ENCODE data around the gene ABCG5.

DNA sequence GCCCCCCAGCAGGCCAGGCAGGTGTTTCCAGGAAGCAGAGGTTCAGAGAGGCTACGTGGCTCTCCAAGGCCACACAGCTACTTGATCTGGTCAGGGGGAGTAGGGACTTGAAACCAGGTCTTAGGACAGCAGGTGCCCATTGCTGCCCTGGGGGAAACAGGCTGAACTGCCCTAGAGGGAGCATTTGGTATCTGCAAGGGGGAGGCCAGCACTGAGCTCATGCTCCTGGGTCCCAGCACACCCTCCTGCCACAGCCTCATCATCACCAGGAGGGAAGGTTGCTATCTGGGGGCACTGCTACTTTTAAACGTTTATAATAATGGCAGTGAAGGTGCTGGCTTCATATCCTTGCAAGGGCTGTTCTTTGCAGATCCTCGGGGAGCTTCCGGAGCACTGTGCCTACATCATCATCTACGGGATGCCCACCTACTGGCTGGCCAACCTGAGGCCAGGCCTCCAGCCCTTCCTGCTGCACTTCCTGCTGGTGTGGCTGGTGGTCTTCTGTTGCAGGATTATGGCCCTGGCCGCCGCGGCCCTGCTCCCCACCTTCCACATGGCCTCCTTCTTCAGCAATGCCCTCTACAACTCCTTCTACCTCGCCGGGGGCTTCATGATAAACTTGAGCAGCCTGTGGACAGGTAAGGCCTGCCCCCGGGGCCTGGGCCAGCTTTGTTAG lies 36.3 kb upstream of the ABCG5 start:
- TF ChIP-seq ZNF146 (tag by site-specific recombination; IDR thresholded peaks at IDR 0.05) (no peak), ZNF830 (tag by site-specific recombination; IDR thresholded peaks at IDR 0.05; ENCODE audit: low read depth) (no peak), ZNF366 (tag by site-specific recombination; conservative IDR thresholded peaks at IDR 0.05) (no peak), HOXC10 (CRISPR knock-in tag; IDR thresholded peaks at IDR 0.05) (no peak), ZNF549 (tag by site-specific recombination; IDR thresholded peaks at IDR 0.05) (no peak), REPIN1 (tag by site-specific recombination; IDR thresholded peaks at IDR 0.05; ENCODE audit: low read depth) (no peak)
- TF ChIP-seq, protein P1, sequence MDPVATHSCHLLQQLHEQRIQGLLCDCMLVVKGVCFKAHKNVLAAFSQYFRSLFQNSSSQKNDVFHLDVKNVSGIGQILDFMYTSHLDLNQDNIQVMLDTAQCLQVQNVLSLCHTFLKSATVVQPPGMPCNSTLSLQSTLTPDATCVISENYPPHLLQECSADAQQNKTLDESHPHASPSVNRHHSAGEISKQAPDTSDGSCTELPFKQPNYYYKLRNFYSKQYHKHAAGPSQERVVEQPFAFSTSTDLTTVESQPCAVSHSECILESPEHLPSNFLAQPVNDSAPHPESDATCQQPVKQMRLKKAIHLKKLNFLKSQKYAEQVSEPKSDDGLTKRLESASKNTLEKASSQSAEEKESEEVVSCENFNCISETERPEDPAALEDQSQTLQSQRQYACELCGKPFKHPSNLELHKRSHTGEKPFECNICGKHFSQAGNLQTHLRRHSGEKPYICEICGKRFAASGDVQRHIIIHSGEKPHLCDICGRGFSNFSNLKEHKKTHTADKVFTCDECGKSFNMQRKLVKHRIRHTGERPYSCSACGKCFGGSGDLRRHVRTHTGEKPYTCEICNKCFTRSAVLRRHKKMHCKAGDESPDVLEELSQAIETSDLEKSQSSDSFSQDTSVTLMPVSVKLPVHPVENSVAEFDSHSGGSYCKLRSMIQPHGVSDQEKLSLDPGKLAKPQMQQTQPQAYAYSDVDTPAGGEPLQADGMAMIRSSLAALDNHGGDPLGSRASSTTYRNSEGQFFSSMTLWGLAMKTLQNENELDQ (tag by site-specific recombination; IDR thresholded peaks at IDR 0.05; ENCODE audit: low read depth) = no peak
- TF ChIP-seq, protein P2, sequence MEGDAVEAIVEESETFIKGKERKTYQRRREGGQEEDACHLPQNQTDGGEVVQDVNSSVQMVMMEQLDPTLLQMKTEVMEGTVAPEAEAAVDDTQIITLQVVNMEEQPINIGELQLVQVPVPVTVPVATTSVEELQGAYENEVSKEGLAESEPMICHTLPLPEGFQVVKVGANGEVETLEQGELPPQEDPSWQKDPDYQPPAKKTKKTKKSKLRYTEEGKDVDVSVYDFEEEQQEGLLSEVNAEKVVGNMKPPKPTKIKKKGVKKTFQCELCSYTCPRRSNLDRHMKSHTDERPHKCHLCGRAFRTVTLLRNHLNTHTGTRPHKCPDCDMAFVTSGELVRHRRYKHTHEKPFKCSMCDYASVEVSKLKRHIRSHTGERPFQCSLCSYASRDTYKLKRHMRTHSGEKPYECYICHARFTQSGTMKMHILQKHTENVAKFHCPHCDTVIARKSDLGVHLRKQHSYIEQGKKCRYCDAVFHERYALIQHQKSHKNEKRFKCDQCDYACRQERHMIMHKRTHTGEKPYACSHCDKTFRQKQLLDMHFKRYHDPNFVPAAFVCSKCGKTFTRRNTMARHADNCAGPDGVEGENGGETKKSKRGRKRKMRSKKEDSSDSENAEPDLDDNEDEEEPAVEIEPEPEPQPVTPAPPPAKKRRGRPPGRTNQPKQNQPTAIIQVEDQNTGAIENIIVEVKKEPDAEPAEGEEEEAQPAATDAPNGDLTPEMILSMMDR (tag by site-specific recombination; IDR thresholded peaks at IDR 0.05) = no peak
- TF ChIP-seq, protein P3, sequence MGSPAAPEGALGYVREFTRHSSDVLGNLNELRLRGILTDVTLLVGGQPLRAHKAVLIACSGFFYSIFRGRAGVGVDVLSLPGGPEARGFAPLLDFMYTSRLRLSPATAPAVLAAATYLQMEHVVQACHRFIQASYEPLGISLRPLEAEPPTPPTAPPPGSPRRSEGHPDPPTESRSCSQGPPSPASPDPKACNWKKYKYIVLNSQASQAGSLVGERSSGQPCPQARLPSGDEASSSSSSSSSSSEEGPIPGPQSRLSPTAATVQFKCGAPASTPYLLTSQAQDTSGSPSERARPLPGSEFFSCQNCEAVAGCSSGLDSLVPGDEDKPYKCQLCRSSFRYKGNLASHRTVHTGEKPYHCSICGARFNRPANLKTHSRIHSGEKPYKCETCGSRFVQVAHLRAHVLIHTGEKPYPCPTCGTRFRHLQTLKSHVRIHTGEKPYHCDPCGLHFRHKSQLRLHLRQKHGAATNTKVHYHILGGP (tag by site-specific recombination; IDR thresholded peaks at IDR 0.05) = no peak
- TF ChIP-seq, protein P4, sequence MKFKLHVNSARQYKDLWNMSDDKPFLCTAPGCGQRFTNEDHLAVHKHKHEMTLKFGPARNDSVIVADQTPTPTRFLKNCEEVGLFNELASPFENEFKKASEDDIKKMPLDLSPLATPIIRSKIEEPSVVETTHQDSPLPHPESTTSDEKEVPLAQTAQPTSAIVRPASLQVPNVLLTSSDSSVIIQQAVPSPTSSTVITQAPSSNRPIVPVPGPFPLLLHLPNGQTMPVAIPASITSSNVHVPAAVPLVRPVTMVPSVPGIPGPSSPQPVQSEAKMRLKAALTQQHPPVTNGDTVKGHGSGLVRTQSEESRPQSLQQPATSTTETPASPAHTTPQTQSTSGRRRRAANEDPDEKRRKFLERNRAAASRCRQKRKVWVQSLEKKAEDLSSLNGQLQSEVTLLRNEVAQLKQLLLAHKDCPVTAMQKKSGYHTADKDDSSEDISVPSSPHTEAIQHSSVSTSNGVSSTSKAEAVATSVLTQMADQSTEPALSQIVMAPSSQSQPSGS (tag by site-specific recombination; IDR thresholded peaks at IDR 0.05; ENCODE audit: low read depth) = no peak
- TF ChIP-seq, protein P5, sequence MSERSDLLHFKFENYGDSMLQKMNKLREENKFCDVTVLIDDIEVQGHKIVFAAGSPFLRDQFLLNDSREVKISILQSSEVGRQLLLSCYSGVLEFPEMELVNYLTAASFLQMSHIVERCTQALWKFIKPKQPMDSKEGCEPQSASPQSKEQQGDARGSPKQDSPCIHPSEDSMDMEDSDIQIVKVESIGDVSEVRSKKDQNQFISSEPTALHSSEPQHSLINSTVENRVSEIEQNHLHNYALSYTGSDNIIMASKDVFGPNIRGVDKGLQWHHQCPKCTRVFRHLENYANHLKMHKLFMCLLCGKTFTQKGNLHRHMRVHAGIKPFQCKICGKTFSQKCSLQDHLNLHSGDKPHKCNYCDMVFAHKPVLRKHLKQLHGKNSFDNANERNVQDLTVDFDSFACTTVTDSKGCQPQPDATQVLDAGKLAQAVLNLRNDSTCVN (tag by site-specific recombination; optimal IDR thresholded peaks at IDR 0.05) = no peak
- TF ChIP-seq, protein P6, sequence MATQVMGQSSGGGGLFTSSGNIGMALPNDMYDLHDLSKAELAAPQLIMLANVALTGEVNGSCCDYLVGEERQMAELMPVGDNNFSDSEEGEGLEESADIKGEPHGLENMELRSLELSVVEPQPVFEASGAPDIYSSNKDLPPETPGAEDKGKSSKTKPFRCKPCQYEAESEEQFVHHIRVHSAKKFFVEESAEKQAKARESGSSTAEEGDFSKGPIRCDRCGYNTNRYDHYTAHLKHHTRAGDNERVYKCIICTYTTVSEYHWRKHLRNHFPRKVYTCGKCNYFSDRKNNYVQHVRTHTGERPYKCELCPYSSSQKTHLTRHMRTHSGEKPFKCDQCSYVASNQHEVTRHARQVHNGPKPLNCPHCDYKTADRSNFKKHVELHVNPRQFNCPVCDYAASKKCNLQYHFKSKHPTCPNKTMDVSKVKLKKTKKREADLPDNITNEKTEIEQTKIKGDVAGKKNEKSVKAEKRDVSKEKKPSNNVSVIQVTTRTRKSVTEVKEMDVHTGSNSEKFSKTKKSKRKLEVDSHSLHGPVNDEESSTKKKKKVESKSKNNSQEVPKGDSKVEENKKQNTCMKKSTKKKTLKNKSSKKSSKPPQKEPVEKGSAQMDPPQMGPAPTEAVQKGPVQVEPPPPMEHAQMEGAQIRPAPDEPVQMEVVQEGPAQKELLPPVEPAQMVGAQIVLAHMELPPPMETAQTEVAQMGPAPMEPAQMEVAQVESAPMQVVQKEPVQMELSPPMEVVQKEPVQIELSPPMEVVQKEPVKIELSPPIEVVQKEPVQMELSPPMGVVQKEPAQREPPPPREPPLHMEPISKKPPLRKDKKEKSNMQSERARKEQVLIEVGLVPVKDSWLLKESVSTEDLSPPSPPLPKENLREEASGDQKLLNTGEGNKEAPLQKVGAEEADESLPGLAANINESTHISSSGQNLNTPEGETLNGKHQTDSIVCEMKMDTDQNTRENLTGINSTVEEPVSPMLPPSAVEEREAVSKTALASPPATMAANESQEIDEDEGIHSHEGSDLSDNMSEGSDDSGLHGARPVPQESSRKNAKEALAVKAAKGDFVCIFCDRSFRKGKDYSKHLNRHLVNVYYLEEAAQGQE (tag by site-specific recombination; IDR thresholded peaks at IDR 0.05) = no peak
